Measurements from ENCODE around the gene SNAPC1. TPM values are rescaled to one million over a fixed set of nuclear protein-coding genes. Genes with fewer than 3 reads are reported as not detected.

Gene SNAPC1
- total and polyA plus RNA-seq, 2 of the 13 experiments (the other 11 are each of a cell fraction or from before 2014, with no cell fraction given): 2.6 to 8.5 TPM

GRCh38 chr14:61761959-61762786 lies at the start of gene SNAPC1 (continued):
- TF ChIP-seq BRF2 (CRISPR knock-in tag; IDR thresholded peaks at IDR 0.05) (no peak), ETV6 (CRISPR knock-in tag; conservative IDR thresholded peaks at IDR 0.05) (no peak; the same call in 1 of the 2 replicates), XRCC5 (optimal IDR thresholded peaks at IDR 0.05; ENCODE audit: low read length) (no peak), ZNF343 (CRISPR knock-in tag; IDR thresholded peaks at IDR 0.05) (no peak), SIX4 (CRISPR knock-in tag; IDR thresholded peaks at IDR 0.05) (no peak), ZBTB3 (CRISPR knock-in tag; IDR thresholded peaks at IDR 0.05; ENCODE audit: borderline replicate concordance, low read depth) (no peak), RFX5 (IDR thresholded peaks at IDR 0.05; ENCODE audit: low read depth, low read length) (no peak), ZNF451 (CRISPR knock-in tag; IDR thresholded peaks at IDR 0.05) (no peak), ATF6 (CRISPR knock-in tag; conservative IDR thresholded peaks at IDR 0.05) (no peak), ZBTB20 (CRISPR knock-in tag; IDR thresholded peaks at IDR 0.05; ENCODE audit: borderline replicate concordance, low read depth) (peak; percentile 36; the same call in 1 of the 2 replicates), PHF5A (CRISPR knock-in tag; IDR thresholded peaks at IDR 0.05; ENCODE audit: low read depth, unreplicated experiment) (no peak), ARNT2 (CRISPR knock-in tag; IDR thresholded peaks at IDR 0.05; ENCODE audit: low read depth) (no peak), FOXP4 (CRISPR knock-in tag; IDR thresholded peaks at IDR 0.05) (peak; percentile 49; the same call in 1 of the 2 replicates), CERS6 (CRISPR knock-in tag; IDR thresholded peaks at IDR 0.05) (no peak), ZNF232 (CRISPR knock-in tag; IDR thresholded peaks at IDR 0.05; ENCODE audit: borderline replicate concordance) (no peak), RAD51 (IDR thresholded peaks at IDR 0.05; ENCODE audit: borderline replicate concordance) (no peak), PAF1 (CRISPR knock-in tag; IDR thresholded peaks at IDR 0.05) (no peak), SNAPC4 (CRISPR knock-in tag; IDR thresholded peaks at IDR 0.05) (no peak)
